HepG2 (cell line): ENCODE results near the gene HSPA1B. TPM values are rescaled to one million over a fixed set of nuclear protein-coding genes. Genes with fewer than 3 reads are reported as not detected.

Experiments used
- NR2C2 ChIP-seq: sonication (generic); formaldehyde crosslinking; IDR thresholded peaks from 2 replicates; pipeline ENCODE4 v1.4.0; 2020; ENCODE audit warnings: missing genetic modification reagents, mild to moderate bottlenecking, moderate library complexity, borderline replicate concordance
- RXRB ChIP-seq: IDR thresholded peaks from 2 replicates; pipeline ENCODE4 v1.6.1; 2016; ENCODE audit warnings: borderline replicate concordance, missing genetic modification reagents, missing compliant biosample characterization
- SMAD9 ChIP-seq: sonication (generic); formaldehyde crosslinking; IDR thresholded peaks from 2 replicates; pipeline ENCODE4 v1.5.1; 2020; ENCODE audit warnings: mild to moderate bottlenecking, missing genetic modification reagents
- ZZZ3 ChIP-seq: sonication (generic); formaldehyde crosslinking; IDR thresholded peaks from 2 replicates; pipeline ENCODE4 v1.4.0; 2020; ENCODE audit warnings: missing genetic modification reagents, mild to moderate bottlenecking, borderline replicate concordance
- polyA plus RNA-seq, 8 experiments: library from polyadenylated mRNA; depleted of rRNA in 3 of 8; stranded (reverse) in 7 of 8; unstranded in 1 of 8; fragments of >200 nt; fragmentation: Illumina TruSeq in 4 of 8; extraction: Trizol in 4 of 8; gene quantifications; 2 replicates each; pipeline versions ENCODE4 v1.2.1 to v1.2.3, GENCODE V29; 2011 to 2016; ENCODE audit warnings: low read depth in 4 of 8, missing spikeins in 1 of 8, mixed read lengths in 1 of 8; ENCODE audit not compliant: insufficient read depth in 1 of 8
- total RNA-seq, 5 experiments: library from RNA; depleted of rRNA; stranded (reverse); fragments of >200 nt; fragmentation: Illumina TruSeq; extraction: Trizol; gene quantifications; 2 replicates each; pipeline ENCODE4 v1.2.3, GENCODE V29; 2016; ENCODE audit warnings: low read depth in 1 of 5
- TF ChIP-seq, protein P1 (sequence below): sonication (generic); formaldehyde crosslinking; IDR thresholded peaks from 2 replicates; pipeline ENCODE4 v1.4.0; 2020; ENCODE audit warnings: mild to moderate bottlenecking, missing genetic modification reagents
- TF ChIP-seq, protein P2 (sequence below), 2 experiments: sonication (generic) in 1 of 2; formaldehyde crosslinking in 1 of 2; IDR thresholded peaks; 2 replicates each; pipeline versions ENCODE4 v1.4.0 to v1.6.1; 2016 to 2020; ENCODE audit warnings: borderline replicate concordance in 1 of 2, low read depth in 1 of 2, mild to moderate bottlenecking in 1 of 2, missing genetic modification reagents in 1 of 2
- TF ChIP-seq, protein P3 (sequence below): IDR thresholded peaks from 2 replicates; pipeline ENCODE4 v1.6.1; 2016; ENCODE audit warnings: mild to moderate bottlenecking, missing biosample characterization, missing genetic modification reagents
- TF ChIP-seq, protein P4 (sequence below): sonication (generic); formaldehyde crosslinking; IDR thresholded peaks from 2 replicates; pipeline ENCODE4 v1.8.0; 2022; ENCODE audit warnings: missing genetic modification reagents, mild to moderate bottlenecking, moderate library complexity, borderline replicate concordance
- TF ChIP-seq, protein P5 (sequence below): sonication (generic); formaldehyde crosslinking; IDR thresholded peaks from 2 replicates; pipeline ENCODE4 v1.4.0; 2020; ENCODE audit warnings: mild to moderate bottlenecking, missing genetic modification reagents

HSPA1B gene
- total and polyA plus RNA-seq, 2 of the 13 experiments (the other 11 are each of a cell fraction or from before 2014, with no cell fraction given) = 26.0 to 186 TPM

DNA sequence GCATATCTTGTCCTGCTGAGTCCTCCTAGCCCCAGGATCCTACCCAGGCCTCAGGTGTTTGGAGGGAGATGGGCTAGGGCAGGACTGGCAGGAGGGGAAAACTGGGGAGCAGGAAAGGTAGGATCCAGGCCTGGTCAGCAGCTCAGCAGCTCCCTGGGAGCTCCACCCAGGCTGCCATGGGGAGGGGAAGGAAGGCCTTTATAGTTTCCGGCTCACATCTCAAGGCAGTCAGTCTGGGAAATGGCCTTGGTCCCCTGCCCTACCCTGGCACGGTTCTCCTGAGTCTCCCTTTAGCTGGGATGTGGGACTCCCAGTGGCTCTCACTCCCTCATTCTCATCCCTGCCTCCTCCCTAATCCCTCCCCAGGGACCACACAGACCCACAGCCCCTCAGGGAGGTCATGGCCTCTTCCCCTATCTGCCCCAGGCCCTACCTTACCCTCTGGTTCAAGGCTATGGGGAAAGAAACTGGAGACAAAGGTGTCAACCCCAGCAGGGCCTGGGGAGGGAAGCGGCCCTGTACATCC is 49.6 kb downstream of the HSPA1B start (continued):
- TF ChIP-seq, protein P1, sequence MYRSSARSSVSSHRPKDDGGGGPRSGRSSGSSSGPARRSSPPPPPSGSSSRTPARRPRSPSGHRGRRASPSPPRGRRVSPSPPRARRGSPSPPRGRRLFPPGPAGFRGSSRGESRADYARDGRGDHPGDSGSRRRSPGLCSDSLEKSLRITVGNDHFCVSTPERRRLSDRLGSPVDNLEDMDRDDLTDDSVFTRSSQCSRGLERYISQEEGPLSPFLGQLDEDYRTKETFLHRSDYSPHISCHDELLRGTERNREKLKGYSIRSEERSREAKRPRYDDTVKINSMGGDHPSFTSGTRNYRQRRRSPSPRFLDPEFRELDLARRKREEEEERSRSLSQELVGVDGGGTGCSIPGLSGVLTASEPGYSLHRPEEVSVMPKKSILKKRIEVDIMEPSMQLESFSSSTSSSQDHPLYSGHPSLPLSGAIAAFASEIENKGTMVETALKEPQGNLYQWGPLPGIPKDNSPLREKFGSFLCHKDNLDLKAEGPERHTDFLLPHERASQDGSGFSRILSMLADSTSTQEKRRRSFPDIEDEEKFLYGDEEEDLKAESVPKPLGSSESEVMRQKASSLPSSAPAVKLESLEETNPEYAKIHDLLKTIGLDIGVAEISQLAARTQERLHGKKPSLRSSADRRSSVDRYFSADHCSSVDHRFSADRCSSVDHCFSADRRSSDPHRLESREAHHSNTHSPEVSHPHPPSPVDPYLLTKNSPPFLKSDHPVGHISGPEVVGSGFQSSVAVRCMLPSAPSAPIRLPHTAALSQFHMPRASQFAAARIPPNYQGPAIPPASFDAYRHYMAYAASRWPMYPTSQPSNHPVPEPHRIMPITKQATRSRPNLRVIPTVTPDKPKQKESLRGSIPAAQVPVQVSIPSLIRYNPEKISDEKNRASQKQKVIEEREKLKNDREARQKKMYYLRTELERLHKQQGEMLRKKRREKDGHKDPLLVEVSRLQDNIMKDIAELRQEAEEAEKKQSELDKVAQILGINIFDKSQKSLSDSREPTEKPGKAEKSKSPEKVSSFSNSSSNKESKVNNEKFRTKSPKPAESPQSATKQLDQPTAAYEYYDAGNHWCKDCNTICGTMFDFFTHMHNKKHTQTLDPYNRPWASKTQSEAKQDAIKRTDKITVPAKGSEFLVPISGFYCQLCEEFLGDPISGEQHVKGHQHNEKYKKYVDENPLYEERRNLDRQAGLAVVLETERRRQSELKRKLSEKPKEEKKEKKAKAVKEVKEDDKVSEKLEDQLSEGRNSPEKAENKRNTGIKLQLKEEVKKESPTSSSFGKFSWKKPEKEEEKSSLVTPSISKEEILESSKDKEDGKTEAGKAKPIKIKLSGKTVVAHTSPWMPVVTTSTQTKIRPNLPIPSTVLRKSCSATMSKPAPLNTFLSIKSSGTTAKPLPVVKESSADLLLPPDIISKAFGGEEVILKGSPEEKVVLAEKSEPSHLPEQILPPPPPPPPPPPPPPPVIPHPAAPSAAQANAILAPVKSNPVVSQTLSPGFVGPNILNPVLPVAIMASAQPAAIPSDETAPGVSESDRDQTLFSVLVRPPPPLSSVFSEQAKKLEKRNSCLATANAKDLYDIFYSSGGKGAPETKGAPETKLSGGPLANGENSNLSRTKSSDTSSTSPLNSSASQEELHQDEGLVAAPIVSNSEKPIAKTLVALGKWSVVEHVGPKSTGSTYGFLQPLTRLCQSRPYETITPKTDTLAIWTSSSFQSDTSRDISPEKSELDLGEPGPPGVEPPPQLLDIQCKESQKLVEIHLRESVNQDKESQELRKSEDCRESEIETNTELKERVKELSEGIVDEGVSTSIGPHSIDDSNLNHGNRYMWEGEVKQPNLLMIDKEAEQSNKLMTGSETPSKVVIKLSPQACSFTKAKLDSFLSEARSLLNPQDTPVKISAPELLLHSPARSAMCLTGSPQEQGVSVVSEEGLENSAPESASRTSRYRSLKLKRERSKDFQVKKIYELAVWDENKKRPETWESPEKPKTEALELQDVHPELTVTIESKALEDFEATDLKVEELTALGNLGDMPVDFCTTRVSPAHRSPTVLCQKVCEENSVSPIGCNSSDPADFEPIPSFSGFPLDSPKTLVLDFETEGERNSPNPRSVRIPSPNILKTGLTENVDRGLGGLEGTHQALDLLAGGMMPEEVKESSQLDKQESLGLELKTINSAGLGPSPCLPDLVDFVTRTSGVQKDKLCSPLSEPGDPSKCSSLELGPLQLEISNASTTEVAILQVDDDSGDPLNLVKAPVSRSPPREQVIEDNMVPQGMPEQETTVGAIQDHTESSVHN (CRISPR knock-in tag) = 0 out of 2 replicates have a peak, but pooled peaks have one; percentile 59
- TF ChIP-seq RXRB (CRISPR knock-in tag) (0 out of 2 replicates have a peak, but pooled peaks have one; percentile 21), SMAD9 (CRISPR knock-in tag) (no peak), ZZZ3 (CRISPR knock-in tag) (0 out of 2 replicates have a peak, but pooled peaks have one; percentile 2), NR2C2 (CRISPR knock-in tag) (0 out of 2 replicates have a peak, but pooled peaks have one; percentile 46)
- TF ChIP-seq, protein P2, sequence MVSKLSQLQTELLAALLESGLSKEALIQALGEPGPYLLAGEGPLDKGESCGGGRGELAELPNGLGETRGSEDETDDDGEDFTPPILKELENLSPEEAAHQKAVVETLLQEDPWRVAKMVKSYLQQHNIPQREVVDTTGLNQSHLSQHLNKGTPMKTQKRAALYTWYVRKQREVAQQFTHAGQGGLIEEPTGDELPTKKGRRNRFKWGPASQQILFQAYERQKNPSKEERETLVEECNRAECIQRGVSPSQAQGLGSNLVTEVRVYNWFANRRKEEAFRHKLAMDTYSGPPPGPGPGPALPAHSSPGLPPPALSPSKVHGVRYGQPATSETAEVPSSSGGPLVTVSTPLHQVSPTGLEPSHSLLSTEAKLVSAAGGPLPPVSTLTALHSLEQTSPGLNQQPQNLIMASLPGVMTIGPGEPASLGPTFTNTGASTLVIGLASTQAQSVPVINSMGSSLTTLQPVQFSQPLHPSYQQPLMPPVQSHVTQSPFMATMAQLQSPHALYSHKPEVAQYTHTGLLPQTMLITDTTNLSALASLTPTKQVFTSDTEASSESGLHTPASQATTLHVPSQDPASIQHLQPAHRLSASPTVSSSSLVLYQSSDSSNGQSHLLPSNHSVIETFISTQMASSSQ (IDR thresholded peaks at IDR 0.05; ENCODE audit: low read depth) = no peak
- TF ChIP-seq, protein P2 (CRISPR knock-in tag; IDR thresholded peaks at IDR 0.05; ENCODE audit: borderline replicate concordance) = 0 out of 2 replicates have a peak, but pooled peaks have one; percentile 15
- TF ChIP-seq, protein P3, sequence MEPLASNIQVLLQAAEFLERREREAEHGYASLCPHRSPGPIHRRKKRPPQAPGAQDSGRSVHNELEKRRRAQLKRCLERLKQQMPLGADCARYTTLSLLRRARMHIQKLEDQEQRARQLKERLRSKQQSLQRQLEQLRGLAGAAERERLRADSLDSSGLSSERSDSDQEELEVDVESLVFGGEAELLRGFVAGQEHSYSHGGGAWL (CRISPR knock-in tag) = 0 out of 2 replicates have a peak, but pooled peaks have one; percentile 15
- TF ChIP-seq, protein P4, sequence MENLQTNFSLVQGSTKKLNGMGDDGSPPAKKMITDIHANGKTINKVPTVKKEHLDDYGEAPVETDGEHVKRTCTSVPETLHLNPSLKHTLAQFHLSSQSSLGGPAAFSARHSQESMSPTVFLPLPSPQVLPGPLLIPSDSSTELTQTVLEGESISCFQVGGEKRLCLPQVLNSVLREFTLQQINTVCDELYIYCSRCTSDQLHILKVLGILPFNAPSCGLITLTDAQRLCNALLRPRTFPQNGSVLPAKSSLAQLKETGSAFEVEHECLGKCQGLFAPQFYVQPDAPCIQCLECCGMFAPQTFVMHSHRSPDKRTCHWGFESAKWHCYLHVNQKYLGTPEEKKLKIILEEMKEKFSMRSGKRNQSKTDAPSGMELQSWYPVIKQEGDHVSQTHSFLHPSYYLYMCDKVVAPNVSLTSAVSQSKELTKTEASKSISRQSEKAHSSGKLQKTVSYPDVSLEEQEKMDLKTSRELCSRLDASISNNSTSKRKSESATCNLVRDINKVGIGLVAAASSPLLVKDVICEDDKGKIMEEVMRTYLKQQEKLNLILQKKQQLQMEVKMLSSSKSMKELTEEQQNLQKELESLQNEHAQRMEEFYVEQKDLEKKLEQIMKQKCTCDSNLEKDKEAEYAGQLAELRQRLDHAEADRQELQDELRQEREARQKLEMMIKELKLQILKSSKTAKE (CRISPR knock-in tag) = no peak
- TF ChIP-seq, protein P5, sequence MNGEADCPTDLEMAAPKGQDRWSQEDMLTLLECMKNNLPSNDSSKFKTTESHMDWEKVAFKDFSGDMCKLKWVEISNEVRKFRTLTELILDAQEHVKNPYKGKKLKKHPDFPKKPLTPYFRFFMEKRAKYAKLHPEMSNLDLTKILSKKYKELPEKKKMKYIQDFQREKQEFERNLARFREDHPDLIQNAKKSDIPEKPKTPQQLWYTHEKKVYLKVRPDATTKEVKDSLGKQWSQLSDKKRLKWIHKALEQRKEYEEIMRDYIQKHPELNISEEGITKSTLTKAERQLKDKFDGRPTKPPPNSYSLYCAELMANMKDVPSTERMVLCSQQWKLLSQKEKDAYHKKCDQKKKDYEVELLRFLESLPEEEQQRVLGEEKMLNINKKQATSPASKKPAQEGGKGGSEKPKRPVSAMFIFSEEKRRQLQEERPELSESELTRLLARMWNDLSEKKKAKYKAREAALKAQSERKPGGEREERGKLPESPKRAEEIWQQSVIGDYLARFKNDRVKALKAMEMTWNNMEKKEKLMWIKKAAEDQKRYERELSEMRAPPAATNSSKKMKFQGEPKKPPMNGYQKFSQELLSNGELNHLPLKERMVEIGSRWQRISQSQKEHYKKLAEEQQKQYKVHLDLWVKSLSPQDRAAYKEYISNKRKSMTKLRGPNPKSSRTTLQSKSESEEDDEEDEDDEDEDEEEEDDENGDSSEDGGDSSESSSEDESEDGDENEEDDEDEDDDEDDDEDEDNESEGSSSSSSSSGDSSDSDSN (CRISPR knock-in tag) = 0 out of 2 replicates have a peak, but pooled peaks have one; percentile 33
